GM06990 (cell line): ENCODE data around the gene RAB4B.
"Not testable (repeated sequence)": the region's sequence is repeated elsewhere in the genome, so short reads cannot be mapped to it uniquely, and the experiment has no call there.

ENCODE experiments used
- DNase-seq: peaks from one replicate; pipeline ENCODE4 v3.0.0-alpha.2; 2011; ENCODE audit not compliant: insufficient read length; ENCODE audit errors: extremely low read depth
- H3K27me3 ChIP-seq: replicated peaks from 2 replicates; pipeline ENCODE4 v1.6.0; 2011; ENCODE audit warnings: low read length; ENCODE audit not compliant: control insufficient read depth, insufficient read depth
- H3K36me3 ChIP-seq: 2 replicates; pipeline ENCODE4 v1.5.1; 2011; ENCODE audit warnings: low read length; ENCODE audit not compliant: control insufficient read depth, insufficient read depth
- H3K4me3 ChIP-seq: replicated peaks from 2 replicates; pipeline ENCODE4 v1.5.1; 2011; ENCODE audit warnings: low read depth, mild to moderate bottlenecking, control low read depth, low read length
- CTCF ChIP-seq: IDR thresholded peaks from 2 replicates; pipeline ENCODE4 v1.5.1; 2011; ENCODE audit warnings: low read length, control low read depth, mild to moderate bottlenecking, inconsistent platforms; ENCODE audit not compliant: insufficient read depth, poor library complexity, severe bottlenecking

The RAB4B gene

DNA sequence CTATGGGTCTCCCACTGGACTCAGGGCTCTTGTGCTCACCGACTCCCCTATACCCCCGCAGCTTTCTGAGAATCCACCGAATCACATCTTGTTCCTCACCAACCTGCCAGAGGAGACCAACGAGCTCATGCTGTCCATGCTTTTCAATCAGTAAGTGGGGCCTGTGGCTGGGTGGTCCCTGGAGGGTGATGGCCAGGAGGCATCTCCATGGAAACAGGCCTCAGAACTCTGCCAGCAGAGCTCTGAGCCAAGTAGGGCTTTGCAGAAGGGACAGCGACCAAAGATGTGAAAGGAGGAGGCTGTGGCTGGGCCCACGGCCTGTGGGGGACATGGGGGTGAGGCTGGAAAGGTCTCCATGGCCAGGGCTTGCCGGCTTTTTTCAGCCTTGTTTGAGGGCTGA, 14.5 kb upstream of the RAB4B start:
- no peak overlapping the region for H3K4me3 ChIP-seq
- H3K27me3 ChIP-seq, result no peaks in the 10 kb centered on the region
- H3K36me3 ChIP-seq, result peaks cover 47% of the 10 kb centered on the region
- TF ChIP-seq CTCF, result no peak
- no peak for DNase-seq

DNA sequence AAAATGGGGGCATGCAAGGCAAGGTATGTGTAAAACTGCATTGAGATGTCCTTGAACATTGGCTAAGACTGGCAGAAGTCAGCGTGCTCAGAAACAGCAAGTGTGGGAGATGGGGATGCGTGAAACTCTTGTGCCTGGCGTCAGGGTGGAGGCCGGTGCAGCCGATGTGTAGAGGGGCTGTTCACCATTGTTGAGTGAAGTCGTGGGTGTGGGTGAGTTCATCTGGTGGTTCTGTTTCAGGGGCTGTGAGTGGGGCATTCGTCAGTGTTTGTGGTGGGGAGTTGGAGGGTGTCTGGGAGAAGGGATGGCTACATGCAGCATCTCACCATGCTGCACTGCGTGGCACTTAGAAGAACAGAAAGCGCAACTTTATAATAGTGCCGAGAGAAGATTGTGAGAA, 14.1 kb upstream of the RAB4B start:
- H3K36me3 ChIP-seq, result peaks cover 47% of the 10 kb centered on the region
- H3K27me3 ChIP-seq, result no peaks in the 10 kb centered on the region
- DNase-seq, result no peak
- TF ChIP-seq CTCF, result no peak
- no peak overlapping the region for H3K4me3 ChIP-seq

DNA sequence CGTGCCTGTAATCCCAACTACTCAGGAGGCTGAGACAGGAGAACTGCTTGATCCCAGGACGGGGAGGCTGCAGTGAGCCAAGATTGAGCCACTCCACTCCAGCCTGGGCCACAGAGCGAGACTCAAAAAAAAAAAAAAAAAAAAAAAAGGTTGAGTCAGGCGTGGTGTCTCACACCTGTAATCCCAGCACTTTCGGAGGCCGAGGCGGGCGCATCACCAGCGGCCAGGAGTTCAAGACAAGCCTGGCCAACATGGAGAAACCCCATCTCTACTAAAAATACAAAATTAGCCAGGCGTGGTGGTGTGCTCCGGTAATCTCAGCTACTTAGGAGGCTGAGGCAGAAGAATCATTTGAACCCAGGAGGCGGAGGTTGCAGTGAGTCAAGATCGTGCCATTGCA, 11.7 kb upstream of the RAB4B start:
- not testable (repeated sequence) for DNase-seq, H3K4me3 ChIP-seq, H3K27me3 ChIP-seq
- peaks cover 34% of the 10 kb centered on the region for H3K36me3 ChIP-seq

GRCh38 chr19:40768869-40769268, 9.2 kb upstream of the RAB4B start:
- Histone ChIP-seq H3K27me3 (no peaks in the 10 kb centered on the region), H3K36me3 (peaks cover 12% of the 10 kb centered on the region), H3K4me3 (no peak overlapping the region)
- DNase-seq, result no peak
- TF ChIP-seq CTCF, result no peak

DNA sequence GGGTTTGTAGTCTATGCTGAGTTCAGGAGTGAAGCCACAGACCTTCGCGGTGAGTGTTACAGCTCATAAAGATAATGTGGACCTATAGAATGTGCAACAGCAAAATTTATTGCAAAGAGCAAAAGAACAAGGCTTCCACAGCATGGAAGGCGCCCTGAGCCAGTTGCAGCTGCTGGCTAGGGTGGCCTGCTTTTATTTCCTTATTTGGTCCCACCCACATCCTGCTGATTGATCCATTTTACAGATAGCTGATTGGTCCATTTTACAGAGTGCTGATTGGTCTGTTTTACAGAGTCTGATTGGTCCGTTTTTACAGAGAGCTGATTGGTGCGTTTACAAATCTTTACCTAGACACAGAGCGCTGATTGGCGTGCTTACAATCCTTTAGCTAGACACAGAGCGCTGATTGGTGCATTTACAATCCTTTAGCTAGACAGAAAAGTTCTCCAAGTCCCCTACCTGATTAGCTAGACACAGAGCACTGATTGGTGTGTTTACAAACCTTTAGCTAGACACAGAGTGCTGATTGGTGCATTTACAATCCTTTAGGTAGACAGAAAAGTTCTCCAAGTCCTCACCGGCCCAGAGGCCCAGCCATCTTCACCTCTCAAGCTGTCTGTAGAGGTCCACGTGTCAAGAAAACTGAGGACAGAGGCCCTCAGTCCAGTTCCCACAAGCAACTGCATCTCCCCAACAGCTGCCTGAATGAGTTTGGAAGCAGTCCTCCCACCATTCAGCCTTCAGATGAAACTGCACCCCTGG, 6.8 kb upstream of the RAB4B start:
- not testable (repeated sequence) for H3K4me3 ChIP-seq, H3K27me3 ChIP-seq, DNase-seq, H3K36me3 ChIP-seq

GRCh38 chr19:40774916-40775631, 3.0 kb upstream of the RAB4B start, which contains the start of gene MIA:
Gene MIA, plus strand, starts transcription at chr19:40775521. Its CDS starts 22 bp downstream, at chr19:40775543.
- TF ChIP-seq CTCF, result no peak
- Histone ChIP-seq H3K36me3 (no peaks in the 10 kb centered on the region), H3K27me3 (no peaks in the 10 kb centered on the region), H3K4me3 (no peak within 1 kb of the TSS)
- no peak for DNase-seq
